Testis (tissue), 2 donors: ENCODE measurements around the gene RTP1.

ENCODE experiments used
- CTCF ChIP-seq, 3 experiments: fragments of 450-650 bp in 2 of 3; fragments of 200-600 bp in 1 of 3; sonication (generic) in 1 of 3; IDR thresholded peaks; one replicate each; pipeline ENCODE4 v1.5.1; 2016 to 2019; ENCODE audit warnings: antibody characterized with exemption in 3 of 3, mild to moderate bottlenecking in 2 of 3, moderate library complexity in 1 of 3
- POLR2A ChIP-seq: fragments of 450-650 bp; IDR thresholded peaks from one replicate; pipeline ENCODE4 v1.6.1; 2017; ENCODE audit warnings: antibody characterized with exemption, mild to moderate bottlenecking, moderate library complexity

GRCh38 chr3:187242435-187242834 is 45.1 kb downstream of the RTP1 start:
- TF ChIP-seq CTCF (IDR thresholded peaks at IDR 0.05) (no peak), POLR2A (no peak)
